SIG-M5 treated with dmso at 0.1 percent for 504 hours (cell line): Measurements from ENCODE around the gene NHS.

ENCODE experiments used
- DNase-seq: peaks from one replicate; lab custom pipeline; 2025; ENCODE audit not compliant: unreplicated experiment; lab: John Stamatoyannopoulos, UW

The NHS gene

DNA sequence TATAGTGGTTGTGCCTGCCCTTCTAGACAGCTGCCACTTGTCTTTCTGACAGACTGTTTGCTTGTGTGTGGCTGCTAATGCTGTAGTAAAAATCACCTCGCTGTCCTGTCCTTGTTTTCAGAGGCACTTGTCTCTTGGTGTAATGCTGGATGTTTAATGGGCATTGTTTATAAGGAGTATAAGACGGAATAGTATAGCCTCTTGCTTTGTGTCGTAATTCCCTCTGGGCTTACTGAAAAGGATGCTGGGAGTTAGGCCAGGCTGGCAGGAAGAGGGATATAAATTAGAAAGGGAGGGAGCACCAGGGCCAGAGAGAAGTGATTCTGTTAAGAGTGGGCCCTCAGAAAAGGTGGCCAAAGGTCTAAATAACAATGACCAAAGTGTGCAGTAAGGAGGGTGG is 29.0 kb downstream of the NHS start:
- DNase-seq: no peak

DNA sequence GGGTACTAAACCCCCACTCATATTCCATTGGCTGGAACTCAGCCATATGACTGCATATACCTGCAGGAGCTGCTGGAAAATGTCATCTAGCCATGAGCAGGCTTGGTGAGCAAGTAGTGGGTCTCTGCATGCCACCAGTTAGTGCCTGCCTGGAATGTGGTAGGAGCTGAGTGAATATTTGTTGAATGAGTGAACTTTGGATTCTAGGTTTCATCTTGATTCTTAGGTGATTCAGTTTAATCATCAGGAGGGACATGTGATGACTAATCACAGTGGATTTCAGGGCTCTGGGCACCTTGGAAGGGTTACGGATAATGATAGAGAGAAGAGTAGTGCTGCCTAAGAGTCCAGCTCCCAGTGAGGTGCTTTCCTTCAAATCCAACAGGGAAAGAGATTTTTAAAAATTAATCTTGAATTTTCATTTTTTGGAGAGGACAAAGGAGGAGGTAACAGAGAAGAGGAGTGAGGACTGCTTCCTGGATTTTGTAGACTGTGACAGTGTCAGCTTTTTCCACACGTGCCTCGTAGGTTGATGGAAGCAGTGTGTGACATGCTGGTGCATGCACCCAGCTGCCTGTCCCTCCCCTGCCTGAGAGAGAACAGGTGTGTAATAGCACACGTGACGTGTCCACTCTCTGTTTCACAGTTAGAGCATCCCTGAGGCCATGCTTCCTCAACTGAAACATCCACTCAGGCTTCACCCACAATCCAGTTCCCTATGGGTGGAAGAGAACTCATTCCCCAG is 30.4 kb downstream of the NHS start:
- no peak for DNase-seq

DNA sequence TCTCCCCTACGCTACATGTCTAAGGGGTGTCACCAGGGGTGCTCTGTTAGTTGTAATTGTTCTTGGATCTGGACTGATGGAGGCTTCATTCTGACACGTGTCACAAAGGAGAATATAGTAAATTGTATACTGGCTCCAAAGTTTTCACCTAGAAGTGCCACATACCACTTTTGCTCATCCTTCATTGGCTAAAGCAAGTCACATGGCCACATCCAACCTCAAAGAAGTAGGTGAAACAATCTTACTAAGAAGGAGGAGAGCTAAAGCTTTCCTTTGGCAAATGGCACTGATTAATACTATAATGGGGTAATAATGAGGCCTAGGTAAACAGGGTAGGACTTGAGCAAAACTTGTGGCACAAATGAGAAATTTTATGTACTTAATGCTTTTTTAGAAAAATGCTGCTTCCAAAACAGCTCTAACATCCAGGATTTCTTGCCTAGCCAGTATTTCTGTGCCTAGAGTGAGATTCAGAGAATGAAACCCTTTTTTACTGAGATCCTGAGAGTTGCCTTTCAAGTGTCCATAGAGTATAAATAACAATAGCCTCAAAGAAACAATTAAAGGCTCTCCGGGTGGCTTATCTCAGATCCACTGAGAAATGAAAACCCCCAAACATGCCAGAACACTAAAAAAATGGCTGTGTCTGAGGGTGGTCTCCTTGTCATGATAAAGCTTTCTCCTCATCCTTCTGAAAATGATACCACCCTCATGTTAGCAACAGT is 34.7 kb downstream of the NHS start:
- DNase-seq: no peak

DNA sequence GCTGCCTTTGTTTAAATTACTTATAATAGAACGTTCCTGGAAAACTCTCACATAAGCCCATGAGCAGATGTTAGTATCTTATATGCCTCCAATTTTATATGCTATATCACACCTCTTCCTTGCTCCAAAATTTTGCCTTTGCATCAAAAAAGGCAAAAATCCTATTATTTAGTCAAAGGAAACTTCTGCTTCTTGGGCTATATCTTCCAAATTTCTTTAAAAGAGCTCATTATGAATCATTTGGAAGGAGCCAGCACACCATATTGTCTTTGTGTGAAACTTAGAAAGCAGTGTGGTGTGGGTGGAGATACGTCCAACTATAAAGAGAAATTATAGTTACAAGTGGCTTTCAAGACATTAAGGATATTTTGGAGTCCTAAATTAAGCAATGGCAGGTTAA is 35.7 kb downstream of the NHS start:
- no peak for DNase-seq

DNA sequence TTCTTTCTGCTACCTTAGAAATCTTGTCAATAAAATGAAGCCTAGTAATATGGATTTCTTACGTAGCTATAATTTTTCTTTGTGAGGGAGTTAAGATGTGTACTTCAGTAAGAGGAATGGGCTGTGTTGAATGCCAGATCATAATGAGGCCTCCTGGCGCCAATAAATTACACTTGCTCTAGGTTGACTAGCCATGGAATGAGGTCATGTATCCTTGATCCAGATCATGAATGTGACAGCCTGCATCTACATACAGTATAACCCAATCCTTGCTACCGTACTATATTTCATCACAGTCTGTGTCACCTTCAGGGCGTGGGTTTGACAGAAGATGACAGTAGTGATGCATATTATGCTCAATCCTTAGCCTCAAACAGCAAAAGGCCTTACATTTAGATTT is 36.2 kb downstream of the NHS start:
- no peak for DNase-seq

DNA sequence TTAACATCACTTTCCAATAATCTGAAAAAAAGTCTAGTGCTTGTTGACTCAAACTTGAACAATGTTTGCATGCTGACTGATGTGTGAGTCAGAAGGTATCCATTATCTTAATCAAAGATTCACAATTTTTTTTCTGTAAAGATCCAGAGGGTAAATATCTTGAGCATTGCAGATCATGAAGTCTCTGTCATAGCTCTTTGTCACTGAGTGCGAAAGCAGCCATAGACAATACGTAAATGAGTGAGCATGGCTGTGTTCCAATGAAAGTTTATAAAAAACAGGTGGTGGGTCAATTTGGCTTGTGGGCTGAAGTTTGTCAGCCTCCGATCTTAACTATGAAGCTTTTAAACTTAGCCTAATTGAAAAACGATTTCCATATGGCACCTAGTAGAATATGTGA is 37.7 kb downstream of the NHS start:
- DNase-seq: no peak

DNA sequence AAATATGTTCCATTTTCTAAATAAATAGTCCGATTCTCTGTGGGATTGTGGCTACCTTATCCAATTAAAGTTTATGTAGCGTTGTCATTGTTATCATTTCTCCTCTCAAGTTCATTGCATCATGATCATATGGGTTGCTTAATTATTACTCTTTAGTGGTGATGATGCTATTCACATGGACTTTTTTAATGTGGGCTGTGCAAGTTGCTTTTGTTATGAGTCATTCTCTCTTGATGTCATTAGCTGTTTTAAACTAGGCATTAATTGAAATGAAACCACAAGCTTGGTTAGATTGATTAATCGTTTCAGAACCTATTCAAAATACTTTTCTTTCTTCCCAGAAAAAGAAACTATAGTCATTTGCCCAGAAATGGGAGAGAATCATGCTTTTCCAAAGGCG is 38.2 kb downstream of the NHS start:
- no peak for DNase-seq

DNA sequence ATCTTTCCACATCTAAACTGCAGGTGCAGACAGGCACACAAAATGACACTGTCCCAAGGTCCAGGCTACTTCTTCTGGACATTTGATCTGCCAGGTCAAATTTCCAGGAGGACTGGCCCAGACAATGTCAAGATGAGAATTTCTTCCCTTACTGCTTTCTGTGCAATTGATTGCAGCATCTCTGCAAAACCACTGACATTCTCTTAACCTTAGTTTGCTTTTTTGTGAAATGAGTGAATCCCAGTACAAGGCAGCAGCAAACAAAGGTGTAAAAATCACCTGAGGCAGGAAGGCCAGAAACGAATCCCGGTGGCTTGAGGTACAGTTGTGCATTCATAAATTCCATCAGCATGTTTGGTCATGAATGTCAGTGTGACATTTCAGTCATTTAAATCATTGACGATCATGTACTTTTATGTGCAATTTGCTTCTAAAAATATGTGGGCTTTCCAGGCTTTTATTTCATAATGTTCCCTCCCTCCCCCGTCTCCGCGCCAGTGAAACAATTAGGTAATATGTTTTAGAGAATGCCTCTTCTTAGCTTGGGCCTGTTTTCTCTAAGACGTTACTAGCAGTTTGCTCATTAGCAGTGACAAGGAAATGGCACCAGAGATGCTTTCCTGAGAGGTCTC is 39.1 kb downstream of the NHS start:
- no peak for DNase-seq

DNA sequence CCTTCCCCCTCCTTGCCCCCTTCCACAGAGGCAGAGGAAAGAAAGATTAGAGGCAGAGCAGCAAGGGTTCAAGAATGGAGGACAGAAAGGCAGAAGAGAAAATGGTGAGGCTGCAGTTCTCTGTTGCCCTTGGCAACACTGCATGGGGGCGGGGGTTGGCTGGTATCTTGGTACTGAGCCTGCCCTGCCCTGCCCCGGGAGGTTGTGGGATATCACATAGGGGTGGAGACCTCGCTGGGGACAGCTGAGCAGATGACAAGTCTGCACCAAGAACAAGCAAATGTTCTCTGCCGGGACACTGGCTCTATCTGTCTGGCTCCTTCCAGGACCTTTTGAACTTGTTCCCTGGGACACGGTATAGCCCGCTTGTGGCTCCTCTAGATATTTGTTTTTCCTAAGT is 39.8 kb downstream of the NHS start:
- no peak for DNase-seq

DNA sequence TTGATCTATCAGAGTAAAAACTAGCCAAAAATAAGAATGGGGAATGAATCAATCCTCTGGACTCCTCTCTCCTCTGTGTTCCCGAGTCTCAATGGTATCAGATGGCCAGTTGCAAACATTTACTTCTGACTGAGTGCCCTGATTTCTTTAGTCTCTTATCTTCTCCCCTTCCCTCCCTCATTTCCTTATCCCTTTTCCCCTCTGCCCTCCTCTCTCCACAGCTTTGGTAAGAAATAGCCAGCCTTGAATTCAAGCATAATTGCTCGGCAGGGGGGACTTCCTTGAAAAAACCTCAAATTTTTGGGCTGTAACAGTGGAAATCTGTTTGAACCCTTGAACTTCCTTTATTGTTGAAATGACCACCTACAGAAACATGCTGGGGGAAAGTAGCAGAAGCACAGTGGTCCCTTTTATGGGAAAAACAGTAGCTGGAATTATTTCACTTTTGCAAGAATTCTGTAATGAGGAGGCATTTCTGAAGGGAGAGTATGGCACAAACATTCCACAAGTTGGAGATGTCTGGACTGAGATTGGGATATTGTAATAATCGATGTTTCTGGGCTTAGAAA is 40.3 kb downstream of the NHS start:
- DNase-seq: no peak

DNA sequence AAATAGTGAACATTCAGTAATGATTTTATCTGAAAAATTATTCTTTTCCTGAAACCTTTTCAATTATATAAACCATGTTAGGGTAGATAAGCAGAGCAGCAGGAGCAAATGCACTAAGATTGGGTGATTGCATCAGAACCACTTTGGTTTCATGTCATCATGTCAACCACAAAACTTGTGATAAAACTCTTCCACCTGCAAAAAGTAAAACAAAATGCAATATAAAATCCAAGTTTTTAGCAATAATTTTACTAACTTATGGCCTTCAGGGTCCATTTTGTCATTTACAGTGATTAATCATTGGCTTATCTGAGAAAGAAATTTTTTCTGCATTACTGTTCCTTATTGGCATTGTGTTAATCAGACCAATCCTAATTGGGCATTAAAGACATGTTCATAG is 42.4 kb downstream of the NHS start:
- DNase-seq: no peak

DNA sequence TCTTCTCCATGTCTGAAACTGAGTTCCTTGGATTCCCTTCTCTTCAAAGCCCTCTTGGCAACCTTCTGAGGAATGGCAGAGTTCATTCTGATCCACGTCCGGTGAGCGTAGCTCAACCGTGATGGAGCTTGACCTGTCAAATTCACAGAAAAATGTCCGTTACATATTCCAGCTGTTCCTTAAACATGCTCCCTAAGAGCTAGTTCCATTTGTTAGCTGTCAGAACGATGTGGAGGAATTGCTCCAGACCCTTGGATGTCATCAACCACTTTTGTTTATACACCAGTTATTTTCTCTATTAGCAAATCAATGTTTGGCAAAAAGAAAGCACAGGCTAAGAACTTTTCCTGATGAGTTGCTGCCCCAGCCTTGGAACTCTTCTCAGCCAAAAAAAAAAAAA is 50.1 kb downstream of the NHS start:
- no peak for DNase-seq

DNA sequence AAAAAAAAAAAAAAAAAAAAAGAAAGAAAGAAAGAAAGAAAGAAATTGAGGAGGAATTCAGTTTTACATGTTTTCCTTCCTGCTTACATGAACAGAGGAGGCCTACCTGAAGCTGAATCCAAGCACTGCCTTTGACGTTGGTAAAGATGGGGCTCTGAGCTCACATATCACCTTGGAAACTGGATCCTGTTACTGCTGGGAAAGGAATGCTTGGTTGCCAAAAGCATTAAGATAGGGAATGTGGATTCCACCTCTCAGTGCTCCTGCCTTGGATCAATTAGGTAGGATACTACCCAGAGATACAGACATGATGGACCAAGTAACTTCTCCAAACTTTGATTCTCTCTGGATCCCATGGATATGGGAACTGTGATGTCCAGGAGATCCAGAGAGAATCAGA is 50.6 kb downstream of the NHS start:
- no peak for DNase-seq

DNA sequence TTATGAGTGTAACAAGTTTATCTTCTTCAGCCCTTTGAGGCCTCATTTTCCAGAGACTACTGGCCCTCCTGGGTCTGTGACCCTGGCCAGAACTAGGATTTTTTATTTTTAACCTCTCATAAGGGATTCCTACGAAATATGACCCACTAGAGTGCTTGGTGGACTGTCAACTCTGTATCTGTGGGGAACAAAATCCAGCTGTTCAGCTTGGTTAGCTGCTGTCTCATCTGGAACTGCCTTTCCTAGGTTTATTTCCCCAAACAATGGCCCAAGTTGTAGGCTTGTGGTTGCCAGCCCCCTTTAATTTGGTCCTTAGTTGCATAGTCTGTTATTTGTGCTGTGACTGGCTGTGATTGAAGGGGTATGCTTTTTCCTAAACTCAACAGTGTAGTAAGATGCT is 56.2 kb downstream of the NHS start:
- DNase-seq: no peak

DNA sequence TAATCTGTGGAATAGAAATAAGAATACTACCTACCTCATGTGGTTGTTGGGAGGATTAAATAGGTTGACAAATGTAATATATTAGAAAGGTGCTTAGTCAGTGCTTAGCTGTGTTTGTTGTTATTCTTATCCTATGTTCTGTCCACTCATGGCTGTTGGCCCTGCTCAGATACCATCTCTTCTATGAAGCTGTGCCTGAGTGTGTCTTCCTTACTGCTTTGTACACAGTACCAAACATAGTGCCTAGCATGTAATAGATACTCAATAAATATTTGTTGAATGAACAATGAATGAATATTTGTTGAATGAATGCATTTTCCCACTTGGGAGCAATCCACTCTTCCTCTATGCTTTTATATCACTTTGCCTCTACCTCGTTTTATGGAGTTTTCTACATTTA is 57.2 kb downstream of the NHS start:
- no peak for DNase-seq

DNA sequence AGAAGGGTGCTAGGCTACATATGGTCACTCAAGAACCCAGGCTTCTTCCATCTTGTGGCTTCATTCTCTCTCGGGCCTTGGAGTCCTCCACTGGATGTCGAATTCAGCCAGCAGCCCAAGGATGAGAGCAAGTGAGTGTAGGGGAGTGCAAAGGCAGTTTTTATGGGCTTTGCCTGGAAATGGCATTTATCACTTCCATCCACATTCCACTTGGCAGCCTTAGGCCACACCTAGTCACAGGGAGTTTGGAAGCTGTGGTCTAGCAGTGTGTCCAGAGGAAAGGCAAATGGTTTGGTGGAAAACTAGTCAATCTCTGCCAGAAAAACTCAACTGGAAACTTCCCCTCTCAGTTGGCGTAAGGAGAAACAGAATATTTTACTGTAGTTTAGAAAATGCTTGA is 59.0 kb downstream of the NHS start:
- DNase-seq: no peak

DNA sequence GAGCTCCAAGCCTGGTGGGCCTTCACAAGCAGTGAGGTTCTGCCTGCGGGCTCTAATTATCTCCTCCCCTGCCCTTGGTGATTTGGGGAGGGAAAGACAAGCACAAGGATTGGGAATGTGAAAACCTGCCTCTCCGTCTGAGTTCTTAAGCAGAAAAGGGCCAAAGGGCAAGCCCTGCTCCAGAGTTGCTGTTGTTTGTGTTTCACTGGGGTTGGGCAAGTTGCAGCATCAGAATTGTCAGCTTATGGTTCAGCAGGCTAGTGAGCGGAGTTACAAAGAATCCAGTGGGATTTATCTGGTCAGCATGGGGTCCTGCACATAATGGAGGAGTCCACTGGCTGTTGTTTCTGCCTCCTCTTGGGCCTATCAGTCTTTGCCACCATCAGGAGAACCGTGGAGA is 60.5 kb downstream of the NHS start:
- no peak for DNase-seq

DNA sequence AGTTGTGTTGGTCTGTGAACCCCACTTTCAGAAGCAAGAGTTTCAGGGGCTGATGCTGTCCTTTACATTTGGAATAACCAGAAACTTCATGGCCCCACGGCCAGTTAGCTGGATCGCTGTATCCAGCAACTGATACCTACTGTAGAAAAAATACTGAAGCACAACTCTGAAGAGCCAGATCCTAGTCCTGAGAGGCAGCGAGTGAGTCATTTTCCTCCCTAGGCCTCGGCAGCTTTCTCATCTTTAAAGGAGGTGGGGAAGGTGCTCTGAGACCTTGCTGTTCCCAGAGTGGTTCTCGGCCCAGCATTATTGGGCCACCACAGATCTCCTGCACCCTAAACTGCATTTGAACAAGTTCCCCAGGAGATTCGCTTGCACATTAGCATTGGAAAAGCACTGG is 63.2 kb downstream of the NHS start:
- DNase-seq: no peak

DNA sequence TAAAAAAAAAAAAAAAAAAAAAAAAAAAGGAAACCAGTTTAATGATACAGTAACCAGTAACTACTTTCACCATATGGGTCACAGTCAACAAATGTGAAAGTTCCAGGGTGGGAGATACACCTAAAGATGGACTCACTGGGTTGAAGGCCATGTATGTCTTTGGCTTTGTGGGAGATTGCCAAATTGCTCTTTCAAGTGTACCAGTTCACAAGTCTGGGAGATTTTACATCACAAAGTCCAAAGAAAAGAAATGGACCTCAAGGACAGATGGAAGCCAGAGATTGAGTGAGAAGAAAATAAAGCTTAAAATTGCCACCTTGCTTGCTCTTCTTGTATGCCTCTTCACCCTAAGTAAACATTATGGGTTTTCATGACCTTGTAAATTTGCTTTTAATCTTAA is 65.3 kb downstream of the NHS start:
- DNase-seq: no peak

DNA sequence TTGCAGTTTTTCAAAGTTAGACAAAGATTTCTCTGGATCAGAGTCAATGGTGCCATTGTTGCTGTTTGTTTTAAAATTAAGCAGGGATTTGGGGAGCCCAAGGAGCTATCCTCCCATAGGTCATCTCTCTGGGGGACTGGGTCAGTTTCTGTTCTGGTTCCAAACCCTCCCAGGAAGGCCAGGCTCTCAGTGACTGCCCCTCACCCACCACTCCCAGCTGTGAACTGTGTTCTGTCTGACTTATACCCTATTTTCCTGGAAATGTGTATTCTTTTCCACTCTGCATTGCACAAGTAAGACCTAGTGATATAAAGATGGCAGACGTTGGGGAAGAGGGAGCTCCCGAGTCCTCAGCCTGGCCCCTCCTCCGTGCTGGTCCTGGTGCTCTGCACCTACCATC is 65.8 kb downstream of the NHS start:
- no peak for DNase-seq

DNA sequence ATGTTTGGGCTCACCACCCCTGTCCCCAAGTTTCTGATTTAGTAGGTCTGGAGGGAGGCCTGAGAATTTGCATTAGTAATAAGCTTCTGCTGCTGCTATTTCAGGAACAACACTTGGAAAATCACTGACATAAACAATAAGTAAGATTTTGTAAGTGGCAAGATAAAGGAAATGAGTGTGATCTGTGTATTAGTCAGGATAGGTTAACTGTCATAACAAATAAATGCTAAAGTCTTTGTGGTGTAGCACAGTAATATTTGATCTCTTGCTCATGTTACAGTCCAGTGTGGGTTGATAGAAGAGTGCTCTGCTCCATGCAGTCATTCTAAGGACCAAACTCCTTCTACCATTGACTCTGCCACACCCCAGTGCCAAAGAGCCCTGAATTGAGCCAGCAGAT is 67.0 kb downstream of the NHS start:
- no peak for DNase-seq

DNA sequence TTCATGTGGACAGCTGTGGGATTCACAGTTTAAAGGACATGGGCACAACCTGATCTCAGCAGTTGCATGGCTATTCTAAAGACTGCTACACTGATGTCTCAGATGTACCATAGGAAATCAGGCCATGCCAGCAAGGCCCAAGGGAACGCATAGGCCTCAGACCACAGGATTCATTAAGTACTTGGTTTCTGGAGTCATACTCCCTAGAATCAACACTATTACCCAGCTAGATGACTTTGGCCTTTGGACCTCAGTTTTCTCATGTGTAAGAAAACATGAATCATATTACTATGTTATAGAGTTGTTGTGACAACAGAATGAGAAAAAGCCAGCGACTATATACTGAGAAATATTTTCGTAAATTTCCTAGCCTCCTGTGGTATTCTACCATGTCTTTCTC is 67.9 kb downstream of the NHS start:
- DNase-seq: no peak
